RWPE1 (cell line): ENCODE data around the gene LAIR1.

Source experiments
- CTCF ChIA-PET: fragments of 350-600 bp; sonication (Branson Sonifier 250); formaldehyde crosslinking; extraction: SDS; loops from one replicate; lab custom pipeline; 2021; lab: Yijun Ruan, JAX
- POLR2A ChIA-PET: fragments of 400-600 bp; formaldehyde crosslinking; extraction: SDS; loops from one replicate; lab custom pipeline; 2020; ENCODE audit warnings: antibody characterized with exemption; ENCODE audit not compliant: low non-redundant PET; lab: Yijun Ruan, JAX
- DNase-seq: peaks from one replicate; pipeline ENCODE4 v3.0.0; 2012; ENCODE audit warnings: low spot score
- H3K27ac ChIP-seq: fragments of 450-650 bp; 2 replicates; pipeline ENCODE4 v1.5.1; 2017
- TF ChIP-seq, protein P1 (sequence below): fragments of 450-650 bp; conservative IDR thresholded peaks from 2 replicates; pipeline ENCODE4 v1.5.1; 2017; ENCODE audit warnings: low read depth, mild to moderate bottlenecking

LAIR1 gene

GRCh38 chr19:54317965-54318240, 46.8 kb downstream of the LAIR1 start:
- POLR2A ChIA-PET: no interaction called here
- DNase-seq: no peak
- TF ChIP-seq, protein P1, sequence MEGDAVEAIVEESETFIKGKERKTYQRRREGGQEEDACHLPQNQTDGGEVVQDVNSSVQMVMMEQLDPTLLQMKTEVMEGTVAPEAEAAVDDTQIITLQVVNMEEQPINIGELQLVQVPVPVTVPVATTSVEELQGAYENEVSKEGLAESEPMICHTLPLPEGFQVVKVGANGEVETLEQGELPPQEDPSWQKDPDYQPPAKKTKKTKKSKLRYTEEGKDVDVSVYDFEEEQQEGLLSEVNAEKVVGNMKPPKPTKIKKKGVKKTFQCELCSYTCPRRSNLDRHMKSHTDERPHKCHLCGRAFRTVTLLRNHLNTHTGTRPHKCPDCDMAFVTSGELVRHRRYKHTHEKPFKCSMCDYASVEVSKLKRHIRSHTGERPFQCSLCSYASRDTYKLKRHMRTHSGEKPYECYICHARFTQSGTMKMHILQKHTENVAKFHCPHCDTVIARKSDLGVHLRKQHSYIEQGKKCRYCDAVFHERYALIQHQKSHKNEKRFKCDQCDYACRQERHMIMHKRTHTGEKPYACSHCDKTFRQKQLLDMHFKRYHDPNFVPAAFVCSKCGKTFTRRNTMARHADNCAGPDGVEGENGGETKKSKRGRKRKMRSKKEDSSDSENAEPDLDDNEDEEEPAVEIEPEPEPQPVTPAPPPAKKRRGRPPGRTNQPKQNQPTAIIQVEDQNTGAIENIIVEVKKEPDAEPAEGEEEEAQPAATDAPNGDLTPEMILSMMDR: no peak
- H3K27ac ChIP-seq: no peak overlapping the region
- CTCF ChIA-PET: no interaction called here

- no peak overlapping the region for H3K27ac ChIP-seq
- DNase-seq: no peak
- ChIA-PET POLR2A (no interaction called here), CTCF (interaction anchor here (1.5 kb wide), 1 partner anchor 8 kb away, joined by 6 read pairs; no protein-coding TSS in a partner anchor)
- TF ChIP-seq, protein P1: no peak
Measured at GRCh38 chr19:54317108-54317964, 47.4 kb downstream of the LAIR1 start.

- POLR2A ChIA-PET: no interaction called here
- CTCF ChIA-PET: interaction anchor here (1.5 kb wide), 1 partner anchor 8 kb away, joined by 6 read pairs; no protein-coding TSS in a partner anchor
- DNase-seq: no peak
- TF ChIP-seq, protein P1: no peak
- no peak overlapping the region for H3K27ac ChIP-seq
Measured at GRCh38 chr19:54316746-54317107, 48.0 kb downstream of the LAIR1 start.

- no peak for DNase-seq
- POLR2A ChIA-PET: no interaction called here
- TF ChIP-seq, protein P1: no peak
- no peak overlapping the region for H3K27ac ChIP-seq
- CTCF ChIA-PET: interaction anchor here (1.5 kb wide), 1 partner anchor 9 kb away, joined by 6 read pairs; no protein-coding TSS in a partner anchor
Measured at GRCh38 chr19:54315956-54316355, 48.8 kb downstream of the LAIR1 start.

- TF ChIP-seq, protein P1: no peak
- CTCF ChIA-PET: no interaction called here
- H3K27ac ChIP-seq: no peak within 1 kb of the TSS
- DNase-seq: no peak
- POLR2A ChIA-PET: no interaction called here
Measured at GRCh38 chr19:54312436-54313377, 52.0 kb downstream of the LAIR1 start, which contains the start of gene LILRA5. TSS of gene LILRA5 (minus strand) at chr19:54313166. CDS start at chr19:54313019, 147 bp downstream.

DNA sequence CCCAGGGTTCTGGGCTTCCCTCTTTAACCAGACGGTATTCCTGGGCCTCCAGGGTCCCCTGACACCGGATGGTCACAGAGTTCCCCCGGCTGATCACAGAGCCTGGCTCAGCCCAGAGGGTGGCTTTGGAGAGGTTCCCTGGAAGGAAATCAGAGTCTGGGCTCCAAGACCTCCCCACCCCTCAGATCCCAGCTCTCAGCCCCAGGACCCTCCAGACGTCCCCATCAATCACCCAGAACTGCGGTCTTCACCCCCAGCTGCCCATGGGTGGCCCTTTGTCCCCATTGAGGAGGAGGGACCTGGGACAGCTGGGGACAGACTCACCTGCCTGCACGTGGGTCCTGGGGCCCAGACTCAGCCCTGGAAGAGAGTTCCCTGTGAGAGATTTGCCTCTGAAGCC, 52.7 kb downstream of the LAIR1 start:
- POLR2A ChIA-PET: no interaction called here
- H3K27ac ChIP-seq: no peak overlapping the region
- CTCF ChIA-PET: no interaction called here
- TF ChIP-seq, protein P1: no peak
- DNase-seq: no peak
